ENCODE measurements around the gene IDE. TPM values are rescaled to one million over a fixed set of nuclear protein-coding genes. Genes with fewer than 3 reads are reported as not detected.

Gene IDE
- total and polyA plus RNA-seq, 10 of the 15 experiments (the other 5 are each of a cell fraction or from before 2014, with no cell fraction given): 11.6 to 54.5 (median 33.6) TPM

DNA sequence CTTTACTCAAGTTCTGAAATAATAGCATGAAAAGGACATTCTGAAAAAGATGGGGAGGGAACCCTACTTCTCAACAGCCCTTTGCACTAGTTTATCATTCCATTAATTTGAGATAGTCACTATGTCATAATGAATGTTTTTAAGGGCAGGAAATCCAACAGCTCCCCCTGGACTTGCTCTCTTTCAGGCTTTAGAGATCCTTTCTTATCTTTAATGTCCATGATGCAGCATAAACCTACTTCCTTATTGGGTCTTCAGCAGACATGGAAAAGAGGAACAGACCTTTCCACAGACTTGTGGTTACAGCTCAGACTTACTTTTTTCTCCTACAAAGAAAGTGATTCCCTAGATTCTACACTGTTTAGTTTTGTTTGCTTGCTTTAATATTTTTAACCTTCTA, 87.3 kb downstream of the IDE start (continued):
- TF ChIP-seq, protein P1, sequence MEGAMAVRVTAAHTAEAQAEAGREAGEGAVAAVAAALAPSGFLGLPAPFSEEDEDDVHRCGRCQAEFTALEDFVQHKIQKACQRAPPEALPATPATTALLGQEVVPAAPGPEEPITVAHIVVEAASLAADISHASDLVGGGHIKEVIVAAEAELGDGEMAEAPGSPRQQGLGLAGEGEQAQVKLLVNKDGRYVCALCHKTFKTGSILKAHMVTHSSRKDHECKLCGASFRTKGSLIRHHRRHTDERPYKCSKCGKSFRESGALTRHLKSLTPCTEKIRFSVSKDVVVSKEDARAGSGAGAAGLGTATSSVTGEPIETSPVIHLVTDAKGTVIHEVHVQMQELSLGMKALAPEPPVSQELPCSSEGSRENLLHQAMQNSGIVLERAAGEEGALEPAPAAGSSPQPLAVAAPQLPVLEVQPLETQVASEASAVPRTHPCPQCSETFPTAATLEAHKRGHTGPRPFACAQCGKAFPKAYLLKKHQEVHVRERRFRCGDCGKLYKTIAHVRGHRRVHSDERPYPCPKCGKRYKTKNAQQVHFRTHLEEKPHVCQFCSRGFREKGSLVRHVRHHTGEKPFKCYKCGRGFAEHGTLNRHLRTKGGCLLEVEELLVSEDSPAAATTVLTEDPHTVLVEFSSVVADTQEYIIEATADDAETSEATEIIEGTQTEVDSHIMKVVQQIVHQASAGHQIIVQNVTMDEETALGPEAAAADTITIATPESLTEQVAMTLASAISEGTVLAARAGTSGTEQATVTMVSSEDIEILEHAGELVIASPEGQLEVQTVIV (IDR thresholded peaks at IDR 0.05; ENCODE audit: borderline replicate concordance, partially characterized antibody): no peak
- TF ChIP-seq MTA3 (IDR thresholded peaks at IDR 0.05; ENCODE audit: borderline replicate concordance, low read length) (no peak), MXI1 (IDR thresholded peaks at IDR 0.05; ENCODE audit: low read depth, low read length) (no peak), RFX5 (IDR thresholded peaks at IDR 0.05; ENCODE audit: low read depth, low read length) (no peak)

DNA sequence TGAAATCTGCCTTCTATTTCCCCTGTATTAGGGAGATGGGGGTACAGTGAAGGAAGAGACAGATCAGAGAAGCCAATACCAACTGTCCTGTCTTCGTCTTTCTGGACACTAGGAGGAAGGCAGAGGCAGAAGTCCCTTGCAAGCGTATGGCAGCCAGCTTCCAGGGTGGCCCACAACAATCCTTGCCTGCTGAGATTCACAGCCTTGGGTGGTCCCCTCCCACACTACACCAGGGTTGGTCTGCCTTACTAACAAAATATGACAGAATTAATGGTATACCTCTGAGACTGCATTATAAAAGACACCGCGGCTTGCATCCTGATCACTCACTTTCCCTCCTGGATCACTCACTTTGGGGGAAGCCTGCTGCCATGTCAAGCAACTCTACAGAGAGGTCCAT, 90.4 kb downstream of the IDE start:
- H4K20me1 ChIP-seq (ENCODE audit: control insufficient read depth, insufficient read depth): no peaks in the 10 kb centered on the region
- no TSS peak for BruUV-seq (replicated peaks)
- H3K36me3 ChIP-seq (ENCODE audit: control insufficient read depth in 2 of 2, insufficient read depth in 2 of 2, low read length in 1 of 2): peaks cover 9 to 18% of the 10 kb centered on the region in 2 experiments
- ATAC-seq (no peak), DNase-seq (ENCODE audit: low read depth, low spot score) (no peak), FAIRE-seq (no peak)
- H3K4me2 ChIP-seq (ENCODE audit: control insufficient read depth, insufficient read depth): no peak overlapping the region
- 96% methylated on average over 4 of the region's 4 CpGs for WGBS (ENCODE audit: insufficient coverage, insufficient replicate concordance, low lambda C conversion rate, missing lambda C conversion rate)
- CTCF ChIA-PET: interaction anchor here (0.7 kb wide), 1 partner anchor 364 kb away, joined by 3 read pairs; no protein-coding TSS in a partner anchor
- RAD21 ChIA-PET (ENCODE audit: unreplicated experiment): no interaction called here
- no peaks in the 10 kb centered on the region for H3K27me3 ChIP-seq (replicated peaks in 1 of 2; ENCODE audit: control insufficient read depth in 2 of 2, insufficient read depth in 2 of 2, low read length in 1 of 2)
- H3K27ac ChIP-seq (ENCODE audit: control insufficient read depth, insufficient read depth): no peak overlapping the region
- no peak overlapping the region for H3K9ac ChIP-seq (ENCODE audit: control insufficient read depth, insufficient read depth, low read length)
- H2AFZ ChIP-seq (ENCODE audit: control insufficient read depth, low read depth, low read length): no peak overlapping the region
- SMC1A ChIA-PET (ENCODE audit: uncharacterized antibody, unreplicated experiment): interaction anchor here (0.7 to 1.1 kb wide), 2 partner anchors 15 to 502 kb away, joined by 3 read pairs; no protein-coding TSS in a partner anchor
- no peaks in the 10 kb centered on the region for H3K4me1 ChIP-seq (ENCODE audit: control insufficient read depth, insufficient read depth, low read length)
- POLR2A ChIA-PET: no interaction called here
- intact Hi-C loops (cut with micrococcal nuclease; ENCODE audit: unreplicated experiment): no loop called here
- H3K4me3 ChIP-seq: no peak overlapping the region
- no peaks in the 10 kb centered on the region for H3K9me3 ChIP-seq (replicated peaks; ENCODE audit: control insufficient read depth, insufficient read depth, low read length)
- in situ Hi-C loops (cut with MboI): no loop called here
- no peaks in the 10 kb centered on the region for H3K79me2 ChIP-seq (ENCODE audit: control insufficient read depth, insufficient read depth, low read length)
- TF ChIP-seq, protein P2, sequence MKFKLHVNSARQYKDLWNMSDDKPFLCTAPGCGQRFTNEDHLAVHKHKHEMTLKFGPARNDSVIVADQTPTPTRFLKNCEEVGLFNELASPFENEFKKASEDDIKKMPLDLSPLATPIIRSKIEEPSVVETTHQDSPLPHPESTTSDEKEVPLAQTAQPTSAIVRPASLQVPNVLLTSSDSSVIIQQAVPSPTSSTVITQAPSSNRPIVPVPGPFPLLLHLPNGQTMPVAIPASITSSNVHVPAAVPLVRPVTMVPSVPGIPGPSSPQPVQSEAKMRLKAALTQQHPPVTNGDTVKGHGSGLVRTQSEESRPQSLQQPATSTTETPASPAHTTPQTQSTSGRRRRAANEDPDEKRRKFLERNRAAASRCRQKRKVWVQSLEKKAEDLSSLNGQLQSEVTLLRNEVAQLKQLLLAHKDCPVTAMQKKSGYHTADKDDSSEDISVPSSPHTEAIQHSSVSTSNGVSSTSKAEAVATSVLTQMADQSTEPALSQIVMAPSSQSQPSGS (IDR thresholded peaks at IDR 0.05; ENCODE audit: low read length): no peak
- TF ChIP-seq STAT1 (conservative IDR thresholded peaks at IDR 0.05) (no peak), PML (IDR thresholded peaks at IDR 0.05; ENCODE audit: low read length) (no peak), PAX8 (IDR thresholded peaks at IDR 0.05) (no peak), RB1 (IDR thresholded peaks at IDR 0.05; ENCODE audit: borderline replicate concordance) (no peak), ZNF622 (IDR thresholded peaks at IDR 0.05) (no peak), TCF7 (IDR thresholded peaks at IDR 0.05; ENCODE audit: borderline replicate concordance) (no peak)
- TF ChIP-seq, protein P3, sequence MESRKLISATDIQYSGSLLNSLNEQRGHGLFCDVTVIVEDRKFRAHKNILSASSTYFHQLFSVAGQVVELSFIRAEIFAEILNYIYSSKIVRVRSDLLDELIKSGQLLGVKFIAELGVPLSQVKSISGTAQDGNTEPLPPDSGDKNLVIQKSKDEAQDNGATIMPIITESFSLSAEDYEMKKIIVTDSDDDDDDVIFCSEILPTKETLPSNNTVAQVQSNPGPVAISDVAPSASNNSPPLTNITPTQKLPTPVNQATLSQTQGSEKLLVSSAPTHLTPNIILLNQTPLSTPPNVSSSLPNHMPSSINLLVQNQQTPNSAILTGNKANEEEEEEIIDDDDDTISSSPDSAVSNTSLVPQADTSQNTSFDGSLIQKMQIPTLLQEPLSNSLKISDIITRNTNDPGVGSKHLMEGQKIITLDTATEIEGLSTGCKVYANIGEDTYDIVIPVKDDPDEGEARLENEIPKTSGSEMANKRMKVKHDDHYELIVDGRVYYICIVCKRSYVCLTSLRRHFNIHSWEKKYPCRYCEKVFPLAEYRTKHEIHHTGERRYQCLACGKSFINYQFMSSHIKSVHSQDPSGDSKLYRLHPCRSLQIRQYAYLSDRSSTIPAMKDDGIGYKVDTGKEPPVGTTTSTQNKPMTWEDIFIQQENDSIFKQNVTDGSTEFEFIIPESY (IDR thresholded peaks at IDR 0.05): no peak
- TF ChIP-seq, protein P4, sequence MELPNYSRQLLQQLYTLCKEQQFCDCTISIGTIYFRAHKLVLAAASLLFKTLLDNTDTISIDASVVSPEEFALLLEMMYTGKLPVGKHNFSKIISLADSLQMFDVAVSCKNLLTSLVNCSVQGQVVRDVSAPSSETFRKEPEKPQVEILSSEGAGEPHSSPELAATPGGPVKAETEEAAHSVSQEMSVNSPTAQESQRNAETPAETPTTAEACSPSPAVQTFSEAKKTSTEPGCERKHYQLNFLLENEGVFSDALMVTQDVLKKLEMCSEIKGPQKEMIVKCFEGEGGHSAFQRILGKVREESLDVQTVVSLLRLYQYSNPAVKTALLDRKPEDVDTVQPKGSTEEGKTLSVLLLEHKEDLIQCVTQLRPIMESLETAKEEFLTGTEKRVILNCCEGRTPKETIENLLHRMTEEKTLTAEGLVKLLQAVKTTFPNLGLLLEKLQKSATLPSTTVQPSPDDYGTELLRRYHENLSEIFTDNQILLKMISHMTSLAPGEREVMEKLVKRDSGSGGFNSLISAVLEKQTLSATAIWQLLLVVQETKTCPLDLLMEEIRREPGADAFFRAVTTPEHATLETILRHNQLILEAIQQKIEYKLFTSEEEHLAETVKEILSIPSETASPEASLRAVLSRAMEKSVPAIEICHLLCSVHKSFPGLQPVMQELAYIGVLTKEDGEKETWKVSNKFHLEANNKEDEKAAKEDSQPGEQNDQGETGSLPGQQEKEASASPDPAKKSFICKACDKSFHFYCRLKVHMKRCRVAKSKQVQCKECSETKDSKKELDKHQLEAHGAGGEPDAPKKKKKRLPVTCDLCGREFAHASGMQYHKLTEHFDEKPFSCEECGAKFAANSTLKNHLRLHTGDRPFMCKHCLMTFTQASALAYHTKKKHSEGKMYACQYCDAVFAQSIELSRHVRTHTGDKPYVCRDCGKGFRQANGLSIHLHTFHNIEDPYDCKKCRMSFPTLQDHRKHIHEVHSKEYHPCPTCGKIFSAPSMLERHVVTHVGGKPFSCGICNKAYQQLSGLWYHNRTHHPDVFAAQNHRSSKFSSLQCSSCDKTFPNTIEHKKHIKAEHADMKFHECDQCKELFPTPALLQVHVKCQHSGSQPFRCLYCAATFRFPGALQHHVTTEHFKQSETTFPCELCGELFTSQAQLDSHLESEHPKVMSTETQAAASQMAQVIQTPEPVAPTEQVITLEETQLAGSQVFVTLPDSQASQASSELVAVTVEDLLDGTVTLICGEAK (IDR thresholded peaks at IDR 0.05; ENCODE audit: borderline replicate concordance): no peak

Data from GM12878 (cell line).